GM12878 (cell line): ENCODE results near the gene SRMS. TPM values are rescaled to one million over a fixed set of nuclear protein-coding genes. Genes with fewer than 3 reads are reported as not detected.

ENCODE experiments used
- ASH2L ChIP-seq: fragments of 300-600, 200-600 bp; sonication (generic); IDR thresholded peaks from 2 replicates; pipeline ENCODE4 v1.6.1; 2017; ENCODE audit warnings: low read depth, mild to moderate bottlenecking, borderline replicate concordance
- CBX5 ChIP-seq: sonication (generic); IDR thresholded peaks from 2 replicates; pipeline ENCODE4 v1.6.1; 2016; ENCODE audit warnings: low read depth, moderate library complexity, mild to moderate bottlenecking, inconsistent platforms
- IRF4 ChIP-seq: IDR thresholded peaks from 2 replicates; pipeline ENCODE4 v1.6.1; 2011; ENCODE audit warnings: low read depth, low read length
- MEF2B ChIP-seq: fragments of 450-650 bp; IDR thresholded peaks from 2 replicates; pipeline ENCODE4 v1.6.1; 2018; ENCODE audit warnings: mild to moderate bottlenecking, moderate library complexity; ENCODE audit not compliant: partially characterized antibody, poor library complexity, severe bottlenecking
- MXI1 ChIP-seq: fragments of 150-350 bp; IDR thresholded peaks from 2 replicates; pipeline ENCODE4 v1.6.1; 2011; ENCODE audit warnings: low read depth, mild to moderate bottlenecking, inconsistent platforms, low read length, improper control_type of control experiment
- NR2C2 ChIP-seq: IDR thresholded peaks from 2 replicates; pipeline ENCODE4 v1.6.1; 2011; ENCODE audit warnings: borderline replicate concordance, low read depth; ENCODE audit not compliant: control insufficient read depth, insufficient read length
- PRDM15 ChIP-seq: fragments of 450-650 bp; formaldehyde crosslinking; IDR thresholded peaks from 2 replicates; pipeline ENCODE4 v1.4.0; 2020; ENCODE audit warnings: mild to moderate bottlenecking, moderate library complexity
- RAD21 ChIP-seq: IDR thresholded peaks from 2 replicates; pipeline ENCODE4 v1.6.1; 2011; ENCODE audit warnings: mild to moderate bottlenecking, low read depth, low read length, moderate library complexity; ENCODE audit not compliant: insufficient read depth
- SIN3A ChIP-seq: IDR thresholded peaks from 2 replicates; pipeline ENCODE4 v1.6.1; 2012; ENCODE audit warnings: low read depth, low read length, improper control_type of control experiment
- YY1 ChIP-seq: IDR thresholded peaks from 2 replicates; pipeline ENCODE4 v1.6.1; 2011; ENCODE audit warnings: low read depth, mild to moderate bottlenecking, low read length
- ZNF592 ChIP-seq: fragments of 450-650 bp; IDR thresholded peaks from 2 replicates; pipeline ENCODE4 v1.6.1; 2017; ENCODE audit warnings: mild to moderate bottlenecking, moderate library complexity
- polyA plus RNA-seq, 11 experiments: library from polyadenylated mRNA; depleted of rRNA in 4 of 11; unstranded in 6 of 11; stranded (reverse) in 5 of 11; fragments of >200 nt; fragmentation: Nextera tagmentation in 4 of 11; fragmentation: Illumina TruSeq in 1 of 11; extraction: Ambion mirVana in 4 of 11; extraction: Trizol in 1 of 11; gene quantifications; 1 replicate in 1 of 11; 2 replicates in 10 of 11; pipeline versions ENCODE4 v1.2.1 to v1.2.3, GENCODE V29; 2011 to 2016; ENCODE audit warnings: inconsistent platforms in 2 of 11, missing spikeins in 2 of 11, low read depth in 1 of 11
- total RNA-seq, 4 experiments: library from RNA; depleted of rRNA in 3 of 4; stranded (reverse); fragments of >200 nt in 3 of 4; fragmentation: Illumina TruSeq in 1 of 4; extraction: Trizol in 1 of 4; gene quantifications; 2 replicates each; pipeline versions ENCODE4 v1.2.1 to v1.2.3, GENCODE V29; 2013 to 2021
- TF ChIP-seq, protein P1 (sequence below): IDR thresholded peaks from 2 replicates; pipeline ENCODE4 v1.6.1; 2011; ENCODE audit warnings: mild to moderate bottlenecking, low read depth, low read length, moderate library complexity; ENCODE audit not compliant: insufficient replicate concordance
- TF ChIP-seq, protein P2 (sequence below): fragments of 450-650 bp; formaldehyde crosslinking; IDR thresholded peaks from 2 replicates; pipeline ENCODE4 v1.5.0; 2022; ENCODE audit warnings: mild to moderate bottlenecking, missing genetic modification characterization
- TF ChIP-seq, protein P3 (sequence below): fragments of 150-350 bp; IDR thresholded peaks from 2 replicates; pipeline ENCODE4 v1.6.1; 2014; ENCODE audit warnings: mild to moderate bottlenecking, low read depth, low read length

Gene SRMS
- total and polyA plus RNA-seq, 10 of the 15 experiments (the other 5 are each of a cell fraction or from before 2014, with no cell fraction given): not detected

DNA sequence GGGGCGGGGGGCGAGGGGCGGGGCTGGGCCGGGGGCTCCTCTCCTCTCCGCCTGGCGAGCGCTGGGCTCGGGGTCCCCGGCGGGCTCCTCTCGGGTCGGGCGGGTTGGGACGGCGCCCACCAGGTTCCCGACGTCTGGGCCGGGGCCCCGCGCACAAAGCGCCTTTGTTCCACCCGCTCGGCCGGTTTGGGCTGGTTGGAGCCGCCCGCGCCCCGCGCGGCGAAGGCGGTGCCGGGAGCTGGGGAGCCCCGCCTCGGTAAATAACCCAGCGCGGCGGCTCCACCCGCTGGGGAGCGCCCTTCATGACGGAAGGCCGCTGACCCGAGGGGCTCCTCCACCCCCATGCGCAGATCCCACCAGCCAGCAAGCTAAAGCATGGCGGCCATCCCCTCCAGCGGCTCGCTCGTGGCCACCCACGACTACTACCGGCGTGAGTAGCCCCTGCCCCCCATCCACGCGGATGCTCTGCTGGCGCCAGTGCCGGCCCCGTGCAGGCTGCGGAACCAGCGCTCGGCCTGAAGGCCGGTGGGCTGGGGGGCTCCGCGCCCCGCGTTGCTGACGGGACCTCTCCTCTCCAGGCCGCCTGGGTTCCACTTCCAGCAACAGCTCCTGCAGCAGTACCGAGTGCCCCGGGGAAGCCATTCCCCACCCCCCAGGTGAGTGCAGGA is 26.5 kb downstream of the SRMS start (continued):
- TF ChIP-seq PRDM15 (CRISPR knock-in tag): no peak
- TF ChIP-seq CBX5: no peak
- TF ChIP-seq, protein P1, sequence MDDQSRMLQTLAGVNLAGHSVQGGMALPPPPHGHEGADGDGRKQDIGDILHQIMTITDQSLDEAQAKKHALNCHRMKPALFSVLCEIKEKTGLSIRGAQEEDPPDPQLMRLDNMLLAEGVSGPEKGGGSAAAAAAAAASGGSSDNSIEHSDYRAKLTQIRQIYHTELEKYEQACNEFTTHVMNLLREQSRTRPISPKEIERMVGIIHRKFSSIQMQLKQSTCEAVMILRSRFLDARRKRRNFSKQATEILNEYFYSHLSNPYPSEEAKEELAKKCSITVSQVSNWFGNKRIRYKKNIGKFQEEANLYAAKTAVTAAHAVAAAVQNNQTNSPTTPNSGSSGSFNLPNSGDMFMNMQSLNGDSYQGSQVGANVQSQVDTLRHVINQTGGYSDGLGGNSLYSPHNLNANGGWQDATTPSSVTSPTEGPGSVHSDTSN: no peak
- no peak for TF ChIP-seq MXI1
- TF ChIP-seq YY1: peak; percentile 78
- no peak for TF ChIP-seq ASH2L
- peak; percentile 22; the same call in 1 of the 2 replicates for TF ChIP-seq SIN3A
- TF ChIP-seq ZNF592: no peak
- TF ChIP-seq NR2C2: no peak
- no peak for TF ChIP-seq IRF4
- TF ChIP-seq, protein P2, sequence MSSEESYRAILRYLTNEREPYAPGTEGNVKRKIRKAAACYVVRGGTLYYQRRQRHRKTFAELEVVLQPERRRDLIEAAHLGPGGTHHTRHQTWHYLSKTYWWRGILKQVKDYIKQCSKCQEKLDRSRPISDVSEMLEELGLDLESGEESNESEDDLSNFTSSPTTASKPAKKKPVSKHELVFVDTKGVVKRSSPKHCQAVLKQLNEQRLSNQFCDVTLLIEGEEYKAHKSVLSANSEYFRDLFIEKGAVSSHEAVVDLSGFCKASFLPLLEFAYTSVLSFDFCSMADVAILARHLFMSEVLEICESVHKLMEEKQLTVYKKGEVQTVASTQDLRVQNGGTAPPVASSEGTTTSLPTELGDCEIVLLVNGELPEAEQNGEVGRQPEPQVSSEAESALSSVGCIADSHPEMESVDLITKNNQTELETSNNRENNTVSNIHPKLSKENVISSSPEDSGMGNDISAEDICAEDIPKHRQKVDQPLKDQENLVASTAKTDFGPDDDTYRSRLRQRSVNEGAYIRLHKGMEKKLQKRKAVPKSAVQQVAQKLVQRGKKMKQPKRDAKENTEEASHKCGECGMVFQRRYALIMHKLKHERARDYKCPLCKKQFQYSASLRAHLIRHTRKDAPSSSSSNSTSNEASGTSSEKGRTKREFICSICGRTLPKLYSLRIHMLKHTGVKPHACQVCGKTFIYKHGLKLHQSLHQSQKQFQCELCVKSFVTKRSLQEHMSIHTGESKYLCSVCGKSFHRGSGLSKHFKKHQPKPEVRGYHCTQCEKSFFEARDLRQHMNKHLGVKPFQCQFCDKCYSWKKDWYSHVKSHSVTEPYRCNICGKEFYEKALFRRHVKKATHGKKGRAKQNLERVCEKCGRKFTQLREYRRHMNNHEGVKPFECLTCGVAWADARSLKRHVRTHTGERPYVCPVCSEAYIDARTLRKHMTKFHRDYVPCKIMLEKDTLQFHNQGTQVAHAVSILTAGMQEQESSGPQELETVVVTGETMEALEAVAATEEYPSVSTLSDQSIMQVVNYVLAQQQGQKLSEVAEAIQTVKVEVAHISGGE: no peak
- no peak for TF ChIP-seq RAD21
- peak; percentile 54 for TF ChIP-seq MEF2B
- TF ChIP-seq, protein P3, sequence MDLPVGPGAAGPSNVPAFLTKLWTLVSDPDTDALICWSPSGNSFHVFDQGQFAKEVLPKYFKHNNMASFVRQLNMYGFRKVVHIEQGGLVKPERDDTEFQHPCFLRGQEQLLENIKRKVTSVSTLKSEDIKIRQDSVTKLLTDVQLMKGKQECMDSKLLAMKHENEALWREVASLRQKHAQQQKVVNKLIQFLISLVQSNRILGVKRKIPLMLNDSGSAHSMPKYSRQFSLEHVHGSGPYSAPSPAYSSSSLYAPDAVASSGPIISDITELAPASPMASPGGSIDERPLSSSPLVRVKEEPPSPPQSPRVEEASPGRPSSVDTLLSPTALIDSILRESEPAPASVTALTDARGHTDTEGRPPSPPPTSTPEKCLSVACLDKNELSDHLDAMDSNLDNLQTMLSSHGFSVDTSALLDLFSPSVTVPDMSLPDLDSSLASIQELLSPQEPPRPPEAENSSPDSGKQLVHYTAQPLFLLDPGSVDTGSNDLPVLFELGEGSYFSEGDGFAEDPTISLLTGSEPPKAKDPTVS: no peak
